Tibial nerve (tissue), 4 donors: ENCODE results near the gene BTRC. TPM values are rescaled to one million over a fixed set of nuclear protein-coding genes. Genes with fewer than 3 reads are reported as not detected.

Experiments
- DNase-seq, 2 donors: peaks; one replicate each; pipeline ENCODE4 v3.0.0-alpha.2; 2019; ENCODE audit warnings: low spot score in 2 of 2
- H3K27ac ChIP-seq, 4 donors: fragments of 200-600 bp; sonication (generic) in 3 of 4; one replicate each; pipeline ENCODE4 v1.5.1; 2017 to 2019; ENCODE audit warnings: mild to moderate bottlenecking in 1 of 4
- H3K27me3 ChIP-seq, 2 donors: fragments of 200-600 bp; sonication (generic) in 1 of 2; one replicate each; pipeline versions ENCODE4 v1.5.1 to v1.6.0; 2017 to 2019
- H3K36me3 ChIP-seq, 3 donors: fragments of 200-600 bp; sonication (generic); one replicate each; pipeline ENCODE4 v1.5.1; 2018 to 2019
- H3K4me1 ChIP-seq, 4 donors: fragments of 200-600 bp; sonication (generic) in 3 of 4; one replicate each; pipeline ENCODE4 v1.5.1; 2017 to 2019
- H3K4me3 ChIP-seq, 4 donors: fragments of 200-600 bp; sonication (generic) in 3 of 4; one replicate each; pipeline ENCODE4 v1.5.1; 2017 to 2019; ENCODE audit warnings: mild to moderate bottlenecking in 1 of 4, moderate library complexity in 1 of 4
- H3K9me3 ChIP-seq, 4 donors: fragments of 200-600 bp; sonication (generic) in 3 of 4; one replicate each; pipeline ENCODE4 v1.5.1; 2017 to 2019
- CTCF ChIP-seq, 5 experiments: fragments of 200-600 bp in 3 of 5; fragments of 450-650 bp in 2 of 5; sonication (generic) in 3 of 5; IDR thresholded peaks; one replicate each; pipeline ENCODE4 v1.5.1; 2016 to 2019; ENCODE audit warnings: antibody characterized with exemption in 5 of 5, mild to moderate bottlenecking in 3 of 5, moderate library complexity in 2 of 5
- EP300 ChIP-seq, 2 donors: sonication (generic); formaldehyde crosslinking; IDR thresholded peaks; one replicate each; pipeline ENCODE4 v1.6.1; 2017; ENCODE audit warnings: antibody characterized with exemption in 2 of 2, mild to moderate bottlenecking in 1 of 2
- POLR2A ChIP-seq, 2 donors: fragments of 450-650 bp; IDR thresholded peaks; one replicate each; pipeline ENCODE4 v1.6.1; 2017; ENCODE audit warnings: antibody characterized with exemption in 2 of 2, mild to moderate bottlenecking in 2 of 2, moderate library complexity in 2 of 2
- WGBS, 2 donors: methylation state at CpG; one replicate each; pipeline ENCODE4 v1.1.5; 2018; 5-methylcytosine and 5-hydroxymethylcytosine counted together
- total RNA-seq, 4 donors: library from RNA; depleted of rRNA; stranded (reverse); fragments of >200 nt; gene quantifications; one replicate each; pipeline ENCODE4 v1.1.0, GENCODE V29; 2016

Gene BTRC
- total RNA-seq, 4 donors from 2014 or later: 7.9 to 14.2 (median 8.8) TPM

- H3K36me3 ChIP-seq: peaks cover 0 to 72% (median 8%) of the 10 kb centered on the region in 3 donors
- WGBS, 2 donors: 86 to 88% methylated on average over 6 to 7 of the region's 7 CpGs
- no peaks in the 10 kb centered on the region for H3K4me1 ChIP-seq
- H3K27me3 ChIP-seq: no peaks in the 10 kb centered on the region
- peaks cover 0 to 13% (median 2%) of the 10 kb centered on the region in 4 donors for H3K9me3 ChIP-seq
- no peak for TF ChIP-seq EP300 (IDR thresholded peaks at IDR 0.05)
- TF ChIP-seq POLR2A (IDR thresholded peaks at IDR 0.05): no peak
- TF ChIP-seq CTCF (IDR thresholded peaks at IDR 0.05): no peak
- no peak for DNase-seq
- no peak overlapping the region for H3K27ac ChIP-seq
- no peak overlapping the region for H3K4me3 ChIP-seq
Observed at GRCh38 chr10:101577121-101577871, 223.3 kb downstream of the BTRC start.

GRCh38 chr10:101578192-101578591 is 224.2 kb downstream of the BTRC start:
- Histone ChIP-seq H3K36me3 (peaks cover 0 to 72% (median 13%) of the 10 kb centered on the region in 3 donors), H3K4me3 (no peak overlapping the region), H3K4me1 (no peaks in the 10 kb centered on the region), H3K9me3 (peaks cover 0 to 4% (median 0%) of the 10 kb centered on the region in 4 donors), H3K27me3 (no peaks in the 10 kb centered on the region), H3K27ac (no peak overlapping the region)
- no peak for TF ChIP-seq POLR2A (IDR thresholded peaks at IDR 0.05)
- TF ChIP-seq EP300 (IDR thresholded peaks at IDR 0.05): no peak
- no peak for TF ChIP-seq CTCF (IDR thresholded peaks at IDR 0.05)
- no peak for DNase-seq
- 76 to 82% methylated on average over 5 of the region's 5 CpGs for WGBS, 2 donors

- Histone ChIP-seq H3K27ac (no peak overlapping the region), H3K36me3 (peaks cover 0 to 75% (median 18%) of the 10 kb centered on the region in 3 donors), H3K9me3 (no peaks in the 10 kb centered on the region), H3K27me3 (no peaks in the 10 kb centered on the region), H3K4me3 (no peak overlapping the region), H3K4me1 (no peaks in the 10 kb centered on the region)
- DNase-seq: no peak
- TF ChIP-seq CTCF (IDR thresholded peaks at IDR 0.05) (no peak), POLR2A (IDR thresholded peaks at IDR 0.05) (no peak), EP300 (IDR thresholded peaks at IDR 0.05) (no peak)
- WGBS, 2 donors: 83 to 92% methylated on average over 4 to 13 of the region's 13 CpGs
Observed at GRCh38 chr10:101578803-101579515, 225.0 kb downstream of the BTRC start.

- TF ChIP-seq EP300 (IDR thresholded peaks at IDR 0.05) (no peak), CTCF (IDR thresholded peaks at IDR 0.05) (no peak), POLR2A (IDR thresholded peaks at IDR 0.05) (no peak)
- WGBS, 2 donors: 98 to 100% methylated on average over 1 to 8 of the region's 12 CpGs
- H3K36me3 ChIP-seq: peaks cover 0 to 80% (median 18%) of the 10 kb centered on the region in 3 donors
Observed at GRCh38 chr10:101579516-101579870, 225.5 kb downstream of the BTRC start.

More at GRCh38 chr10:101579516-101579870, 225.5 kb downstream of the BTRC start:
- Histone ChIP-seq H3K27ac (no peak overlapping the region), H3K4me3 (no peak overlapping the region), H3K4me1 (no peaks in the 10 kb centered on the region), H3K9me3 (no peaks in the 10 kb centered on the region), H3K27me3 (no peaks in the 10 kb centered on the region)
- DNase-seq: no peak
